Left renal cortex interstitium (tissue), 4 donors: Measurements from ENCODE around the gene KMT2C. TPM values are rescaled to one million over a fixed set of nuclear protein-coding genes. Genes with fewer than 3 reads are reported as not detected.
"Not testable (repeated sequence)": the region's sequence is repeated elsewhere in the genome, so short reads cannot be mapped to it uniquely, and the experiment has no call there.

ENCODE experiments used
- DNase-seq, 4 donors: peaks; one replicate each; pipeline ENCODE4 v3.0.0-alpha.2; 2013; ENCODE audit warnings: low read depth in 4 of 4, low spot score in 2 of 4, missing footprints in 1 of 4
- polyA plus RNA-seq, 4 donors: library from polyadenylated mRNA; unstranded; fragments of 120-200 nt; gene quantifications; one replicate each; pipeline ENCODE4 v1.2.1, GENCODE V29; 2013; ENCODE audit not compliant: insufficient read length in 4 of 4

KMT2C gene
- polyA plus RNA-seq, 4 donors, result 27.7 to 46.5 (median 39.0) TPM

- DNase-seq, result no peak
These were observed 107.6 kb downstream of the KMT2C start for GRCh38 chr7:152328234-152328633.

- no peak for DNase-seq
These were observed 120.0 kb downstream of the KMT2C start for GRCh38 chr7:152315845-152316244.

- DNase-seq, result peak in 3 of 4 donors; percentile 28 to 54 (median 38)
These were observed 121.8 kb downstream of the KMT2C start for GRCh38 chr7:152313831-152314604.

- no peak for DNase-seq
These were observed 122.6 kb downstream of the KMT2C start for GRCh38 chr7:152313217-152313616.

GRCh38 chr7:152312316-152312715 is 123.5 kb downstream of the KMT2C start:
- no peak for DNase-seq

GRCh38 chr7:152307902-152308301 is 127.9 kb downstream of the KMT2C start:
- DNase-seq, result no peak

GRCh38 chr7:152299542-152300143 is 136.2 kb downstream of the KMT2C start:
- not testable (repeated sequence) for DNase-seq

GRCh38 chr7:152292897-152293296 is 142.9 kb downstream of the KMT2C start:
- DNase-seq, result no peak

- not testable (repeated sequence) for DNase-seq
These were observed 148.8 kb downstream of the KMT2C start for GRCh38 chr7:152286972-152287371.

GRCh38 chr7:152286219-152286618 is 149.6 kb downstream of the KMT2C start:
- DNase-seq, result not testable (repeated sequence)

- not testable (repeated sequence) for DNase-seq
These were observed 150.8 kb downstream of the KMT2C start for GRCh38 chr7:152284998-152285397.

- DNase-seq, result not testable (repeated sequence)
These were observed 158.1 kb downstream of the KMT2C start for GRCh38 chr7:152277687-152278086.

GRCh38 chr7:152270427-152270826 is 165.4 kb downstream of the KMT2C start:
- DNase-seq, result not testable (repeated sequence)

- DNase-seq, result not testable (repeated sequence)
These were observed 168.9 kb downstream of the KMT2C start for GRCh38 chr7:152266859-152267258.

- not testable (repeated sequence) for DNase-seq
These were observed 170.9 kb downstream of the KMT2C start for GRCh38 chr7:152264915-152265314.

- not testable (repeated sequence) for DNase-seq
These were observed 173.7 kb downstream of the KMT2C start for GRCh38 chr7:152262146-152262545.

GRCh38 chr7:152259645-152260044 is 176.2 kb downstream of the KMT2C start:
- not testable (repeated sequence) for DNase-seq

- not testable (repeated sequence) for DNase-seq
These were observed 188.0 kb downstream of the KMT2C start for GRCh38 chr7:152247851-152248250.

- not testable (repeated sequence) for DNase-seq
These were observed 190.4 kb downstream of the KMT2C start for GRCh38 chr7:152245417-152245816.

- not testable (repeated sequence) for DNase-seq
These were observed 192.3 kb downstream of the KMT2C start for GRCh38 chr7:152243464-152243863.

GRCh38 chr7:152241301-152241700 is 194.5 kb downstream of the KMT2C start:
- DNase-seq, result not testable (repeated sequence)

GRCh38 chr7:152236306-152236705 is 199.5 kb downstream of the KMT2C start:
- DNase-seq, result not testable (repeated sequence)
